Occipital lobe (tissue), 2 donors: ENCODE measurements around the gene ZNF655. TPM values are rescaled to one million over a fixed set of nuclear protein-coding genes. Genes with fewer than 3 reads are reported as not detected.
"Not testable (repeated sequence)": the region's sequence is repeated elsewhere in the genome, so short reads cannot be mapped to it uniquely, and the experiment has no call there.

Experiments
- DNase-seq: peaks from one replicate; lab custom pipeline; 2025; lab: John Stamatoyannopoulos, UW
- total RNA-seq: library from RNA; depleted of rRNA; stranded (reverse); fragments of >200 nt; gene quantifications from one replicate; pipeline ENCODE4 v1.2.3, GENCODE V29; 2014

Gene ZNF655
- total RNA-seq, 1 donor from 2014 or later = 79.1 TPM

- DNase-seq = no peak
Measured at GRCh38 chr7:99560834-99561736, 2.6 kb downstream of the ZNF655 start.

DNA sequence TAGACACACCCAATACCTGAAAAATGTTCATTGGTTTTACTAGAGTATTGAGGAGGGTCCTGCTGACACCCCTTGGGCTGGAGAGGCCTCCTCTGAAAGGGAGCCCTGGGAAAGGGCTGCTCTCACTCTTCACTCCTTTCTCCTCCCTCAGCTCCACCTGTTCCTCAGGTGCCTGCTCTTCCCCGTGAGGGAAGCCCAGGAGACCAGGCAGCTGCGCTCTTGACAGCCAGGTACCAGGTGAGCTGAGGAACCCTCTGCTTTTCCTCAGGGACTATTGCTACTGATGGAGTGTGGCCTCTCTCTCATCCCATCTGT, 3.3 kb downstream of the ZNF655 start:
- DNase-seq = no peak

DNA sequence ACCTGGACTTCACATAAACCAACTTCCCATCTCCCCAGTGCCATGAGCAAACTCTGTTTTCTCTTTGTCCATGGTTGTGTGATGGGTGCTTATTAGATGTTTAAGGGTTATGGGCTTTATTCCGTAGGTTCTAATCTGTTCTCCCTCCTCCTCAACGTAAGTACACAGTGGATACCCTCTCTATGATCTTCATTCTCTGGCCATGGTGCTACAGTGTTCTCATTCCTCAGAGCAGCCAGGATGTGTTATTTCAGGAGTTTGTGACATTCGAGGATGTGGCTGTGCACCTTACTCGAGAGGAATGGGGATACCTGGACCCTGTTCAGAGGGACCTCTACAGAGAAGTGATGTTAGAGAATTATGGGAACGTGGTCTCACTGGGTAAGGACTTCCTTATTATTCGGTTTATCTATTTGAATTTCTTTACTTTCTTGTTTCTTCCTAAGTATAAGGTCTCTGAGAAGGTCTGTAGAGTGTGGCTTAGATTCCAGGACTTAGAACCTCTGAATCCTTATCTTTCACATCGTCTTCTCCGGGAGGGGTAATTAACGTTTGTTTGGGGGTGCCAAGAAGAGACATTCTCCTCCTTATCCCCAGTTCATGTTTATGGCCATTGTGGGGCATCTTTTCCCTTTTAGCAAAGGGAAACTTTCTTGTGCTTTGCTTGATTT, 3.8 kb downstream of the ZNF655 start:
- DNase-seq = no peak

DNA sequence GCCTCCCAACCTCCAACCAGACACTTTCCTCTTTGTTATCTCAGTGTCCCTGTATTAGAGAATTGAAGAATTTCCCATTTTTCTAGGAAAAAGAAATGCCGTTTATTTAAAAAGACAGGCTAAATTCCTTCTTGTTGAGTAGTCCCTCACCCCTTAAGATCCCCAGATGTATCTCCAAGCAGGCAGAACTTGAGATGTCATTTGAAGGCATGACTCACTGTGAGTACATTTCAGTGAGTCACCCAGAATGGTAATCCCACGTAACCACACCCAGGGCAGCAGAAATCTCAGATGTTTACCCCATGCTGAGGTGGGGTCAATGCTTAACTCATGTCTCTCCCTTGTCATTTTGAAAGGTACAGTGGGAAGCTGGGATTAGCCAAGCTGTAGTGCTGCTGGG, 4.4 kb downstream of the ZNF655 start:
- no peak for DNase-seq

GRCh38 chr7:99563650-99564049, 5.2 kb downstream of the ZNF655 start:
- no peak for DNase-seq

- not testable (repeated sequence) for DNase-seq
Measured at GRCh38 chr7:99568770-99569169, 10.3 kb downstream of the ZNF655 start.

DNA sequence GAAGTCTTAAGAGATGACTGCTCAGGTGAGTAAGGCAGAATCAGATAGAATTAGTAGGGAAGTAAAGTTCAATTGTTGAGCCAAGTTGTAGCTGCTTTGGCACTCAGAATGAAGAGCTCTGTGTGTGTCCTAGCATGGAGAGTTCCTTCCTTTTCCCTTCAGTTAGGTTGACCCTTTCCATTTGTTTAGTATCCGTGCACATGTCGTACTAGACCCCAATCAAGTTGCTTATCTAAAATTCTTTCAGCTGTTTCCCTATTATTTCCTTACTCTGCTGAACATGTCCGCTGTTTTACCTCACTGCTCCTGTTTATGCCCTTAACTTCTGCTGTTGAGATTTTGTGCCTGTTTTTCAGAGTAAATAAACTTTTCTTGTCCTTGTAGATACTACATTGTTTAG, 13.3 kb downstream of the ZNF655 start:
- DNase-seq = no peak

GRCh38 chr7:99573257-99573656, 14.8 kb downstream of the ZNF655 start:
- no peak for DNase-seq

DNA sequence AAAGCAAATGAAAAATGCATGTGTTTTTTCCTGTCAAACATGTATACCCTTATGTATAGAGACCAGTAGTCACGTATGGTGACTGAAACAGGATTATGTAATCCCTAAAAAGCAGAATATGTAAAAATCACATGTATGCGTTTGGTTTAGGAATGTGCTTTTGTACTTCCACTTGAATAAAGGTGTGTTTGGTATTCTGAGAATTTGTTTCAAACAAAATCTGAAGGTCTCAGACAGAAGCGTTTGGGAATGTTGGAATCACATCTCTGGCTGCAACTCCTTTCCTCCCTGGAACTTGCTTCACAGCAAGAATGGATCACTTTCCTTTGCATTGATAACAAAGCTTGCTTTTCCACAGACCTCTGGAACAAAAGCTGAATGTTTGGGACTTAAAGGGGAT, 17.8 kb downstream of the ZNF655 start:
- DNase-seq = no peak

GRCh38 chr7:99579281-99579955, 21.0 kb downstream of the ZNF655 start:
- no peak for DNase-seq

- peak; percentile 36 for DNase-seq
Measured at GRCh38 chr7:99579956-99580777, 21.7 kb downstream of the ZNF655 start.

GRCh38 chr7:99580778-99581332, 22.4 kb downstream of the ZNF655 start:
- not testable (repeated sequence) for DNase-seq

DNA sequence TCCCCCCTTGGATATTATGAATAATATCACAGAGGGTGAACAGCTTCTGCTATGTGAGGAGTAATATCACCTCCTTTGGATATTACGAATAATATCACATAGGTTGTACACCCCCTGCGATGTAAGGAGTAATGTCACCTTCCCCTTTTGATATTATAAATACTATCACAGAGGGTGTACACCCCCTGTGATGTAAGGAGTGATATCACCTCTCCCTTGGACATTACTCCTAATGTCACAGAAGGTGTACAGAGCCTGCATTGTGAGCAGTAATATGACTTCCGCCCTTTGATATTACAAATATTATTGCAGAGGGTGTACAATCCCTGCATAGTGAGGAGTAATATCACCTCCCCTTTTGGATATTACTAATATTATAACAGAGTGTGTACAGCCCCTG, 30.4 kb downstream of the ZNF655 start:
- DNase-seq = no peak

GRCh38 chr7:99594948-99595745, 36.7 kb downstream of the ZNF655 start:
- DNase-seq = no peak

DNA sequence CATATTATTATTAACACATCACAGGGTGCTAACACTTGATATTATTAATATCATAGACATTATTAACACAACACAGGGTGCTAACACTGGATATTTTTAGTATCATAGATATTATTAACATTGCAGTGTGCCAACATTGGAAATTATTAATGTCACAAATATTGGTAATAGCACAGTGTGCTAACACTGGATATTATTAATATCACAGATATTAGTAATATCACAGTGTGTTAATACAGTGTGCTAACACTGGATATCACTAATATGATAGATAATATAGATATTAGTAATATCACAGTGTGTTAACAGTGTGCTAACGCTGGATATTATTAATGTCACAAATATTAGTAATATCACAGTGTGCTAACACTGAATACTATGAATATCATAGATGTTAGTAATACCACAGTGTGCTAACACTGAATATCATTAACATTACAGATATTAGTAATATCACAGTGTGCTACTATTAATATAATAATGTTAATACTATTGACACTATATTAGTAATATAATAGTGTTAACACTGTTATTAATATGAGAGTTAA, 38.0 kb downstream of the ZNF655 start:
- DNase-seq = no peak

- DNase-seq = no peak
Measured at GRCh38 chr7:99597762-99598501, 39.5 kb downstream of the ZNF655 start, which contains the start of gene TMEM225B. TMEM225B (plus strand) TSS chr7:99598267; CDS start chr7:99604389, 6,122 bp downstream.

DNA sequence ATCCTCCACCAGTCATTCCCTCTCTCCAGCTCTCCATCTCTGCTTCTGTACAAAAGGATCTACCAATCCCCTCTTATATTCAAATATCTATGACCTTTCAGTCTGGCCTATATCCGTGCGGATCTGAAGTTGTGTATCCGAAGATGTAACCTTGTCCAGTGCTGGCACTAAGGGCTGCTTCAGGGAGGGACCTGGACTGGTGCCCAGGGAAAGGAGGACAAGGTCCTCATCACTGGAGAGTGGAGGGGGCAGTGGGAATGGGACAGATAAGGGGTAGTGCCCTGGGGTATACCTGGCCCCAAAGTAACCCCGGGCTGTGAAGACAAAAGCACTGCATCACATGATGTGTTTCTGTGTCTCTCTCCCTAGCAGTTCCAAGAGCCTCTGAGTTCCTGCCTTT, 41.4 kb downstream of the ZNF655 start:
- DNase-seq = no peak

GRCh38 chr7:99601656-99602310, 43.3 kb downstream of the ZNF655 start:
- no peak for DNase-seq

GRCh38 chr7:99605527-99605926, 47.1 kb downstream of the ZNF655 start:
- DNase-seq = no peak
